Ascending aorta (tissue), 2 donors: ENCODE measurements around the gene RBM17. TPM values are rescaled to one million over a fixed set of nuclear protein-coding genes. Genes with fewer than 3 reads are reported as not detected.

Experiments
- DNase-seq, 2 donors: peaks; one replicate each; pipeline ENCODE4 v3.0.0-alpha.2; 2019; ENCODE audit warnings: low spot score in 2 of 2
- H3K27ac ChIP-seq, 2 donors: fragments of 200-600 bp; sonication (generic); one replicate each; pipeline ENCODE4 v1.5.1; 2016 to 2017; ENCODE audit warnings: mild to moderate bottlenecking in 1 of 2
- H3K27me3 ChIP-seq: fragments of 200-600 bp; sonication (generic); one replicate; pipeline ENCODE4 v1.5.1; 2017
- H3K36me3 ChIP-seq, 2 donors: fragments of 200-600 bp; sonication (generic); one replicate each; pipeline ENCODE4 v1.5.1; 2016
- H3K4me1 ChIP-seq, 2 donors: fragments of 200-600 bp; sonication (generic); one replicate each; pipeline ENCODE4 v1.5.1; 2016 to 2017; ENCODE audit warnings: mild to moderate bottlenecking in 1 of 2
- H3K4me3 ChIP-seq, 2 donors: fragments of 200-600 bp; sonication (generic); one replicate each; pipeline ENCODE4 v1.5.1; 2016 to 2017; ENCODE audit warnings: mild to moderate bottlenecking in 1 of 2
- H3K9me3 ChIP-seq, 2 donors: fragments of 200-600 bp; sonication (generic); one replicate each; pipeline ENCODE4 v1.5.1; 2016
- intact Hi-C: fragments of 100-400 bp; cut with DNase I; formaldehyde crosslinking; loops from one replicate; pipeline ENCODE4 v1.15.1; 2023
- total RNA-seq: library from RNA; depleted of rRNA; stranded (reverse); fragments of >200 nt; gene quantifications from one replicate; pipeline ENCODE4 v1.1.0, GENCODE V29; 2016
- TF ChIP-seq, protein P1 (sequence below), 3 experiments: fragments of 200-600 bp in 2 of 3; fragments of 450-650 bp in 1 of 3; sonication (generic) in 2 of 3; IDR thresholded peaks; one replicate each; pipeline ENCODE4 v1.5.1; 2016 to 2019; ENCODE audit warnings: antibody characterized with exemption in 3 of 3, mild to moderate bottlenecking in 1 of 3, moderate library complexity in 1 of 3

Gene RBM17
- total RNA-seq, 1 donor from 2014 or later: 22.7 TPM

DNA sequence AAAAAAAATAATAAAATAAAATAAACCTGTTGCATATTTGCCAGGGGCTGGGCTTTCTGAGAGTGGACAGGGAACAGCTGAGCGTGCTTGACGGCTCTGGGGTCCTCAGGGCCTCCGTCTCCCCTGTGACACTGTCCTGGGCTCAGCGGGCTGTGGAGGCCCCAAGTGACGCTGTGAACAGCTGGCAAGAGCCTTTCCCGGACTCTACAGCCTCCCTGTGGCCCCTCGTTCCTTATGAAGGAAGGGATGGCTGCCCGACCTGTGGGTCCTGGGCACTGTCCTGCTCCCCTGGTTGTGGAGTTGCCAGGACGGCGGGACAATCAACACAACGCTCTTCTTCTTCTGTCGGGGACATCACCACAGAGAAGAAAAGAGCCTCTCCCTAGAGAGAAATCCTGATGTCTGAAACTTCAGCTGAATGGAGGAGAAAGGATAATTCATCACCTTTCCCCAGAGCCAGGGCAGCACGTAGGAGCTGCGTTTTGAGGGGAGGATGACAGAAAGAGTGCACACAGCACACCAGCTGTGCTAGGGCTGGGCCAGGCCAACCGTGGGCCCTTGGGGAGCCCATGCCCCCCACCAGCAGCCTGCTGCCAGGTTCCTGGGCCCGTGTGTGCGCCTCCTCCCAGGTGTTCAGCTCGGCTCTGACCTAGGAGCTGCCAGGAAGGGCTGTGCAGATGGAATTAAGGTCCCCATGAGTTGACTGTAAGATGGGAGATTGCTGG lies 45.4 kb downstream of the RBM17 start:
- TF ChIP-seq, protein P1, sequence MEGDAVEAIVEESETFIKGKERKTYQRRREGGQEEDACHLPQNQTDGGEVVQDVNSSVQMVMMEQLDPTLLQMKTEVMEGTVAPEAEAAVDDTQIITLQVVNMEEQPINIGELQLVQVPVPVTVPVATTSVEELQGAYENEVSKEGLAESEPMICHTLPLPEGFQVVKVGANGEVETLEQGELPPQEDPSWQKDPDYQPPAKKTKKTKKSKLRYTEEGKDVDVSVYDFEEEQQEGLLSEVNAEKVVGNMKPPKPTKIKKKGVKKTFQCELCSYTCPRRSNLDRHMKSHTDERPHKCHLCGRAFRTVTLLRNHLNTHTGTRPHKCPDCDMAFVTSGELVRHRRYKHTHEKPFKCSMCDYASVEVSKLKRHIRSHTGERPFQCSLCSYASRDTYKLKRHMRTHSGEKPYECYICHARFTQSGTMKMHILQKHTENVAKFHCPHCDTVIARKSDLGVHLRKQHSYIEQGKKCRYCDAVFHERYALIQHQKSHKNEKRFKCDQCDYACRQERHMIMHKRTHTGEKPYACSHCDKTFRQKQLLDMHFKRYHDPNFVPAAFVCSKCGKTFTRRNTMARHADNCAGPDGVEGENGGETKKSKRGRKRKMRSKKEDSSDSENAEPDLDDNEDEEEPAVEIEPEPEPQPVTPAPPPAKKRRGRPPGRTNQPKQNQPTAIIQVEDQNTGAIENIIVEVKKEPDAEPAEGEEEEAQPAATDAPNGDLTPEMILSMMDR (IDR thresholded peaks at IDR 0.05): no peak
- intact Hi-C loops: no loop called here
- Histone ChIP-seq H3K4me1 (no peaks in the 10 kb centered on the region), H3K4me3 (no peak overlapping the region), H3K9me3 (no peaks in the 10 kb centered on the region), H3K27me3 (no peaks in the 10 kb centered on the region), H3K36me3 (no peaks in the 10 kb centered on the region), H3K27ac (no peak overlapping the region)
- no peak for DNase-seq

DNA sequence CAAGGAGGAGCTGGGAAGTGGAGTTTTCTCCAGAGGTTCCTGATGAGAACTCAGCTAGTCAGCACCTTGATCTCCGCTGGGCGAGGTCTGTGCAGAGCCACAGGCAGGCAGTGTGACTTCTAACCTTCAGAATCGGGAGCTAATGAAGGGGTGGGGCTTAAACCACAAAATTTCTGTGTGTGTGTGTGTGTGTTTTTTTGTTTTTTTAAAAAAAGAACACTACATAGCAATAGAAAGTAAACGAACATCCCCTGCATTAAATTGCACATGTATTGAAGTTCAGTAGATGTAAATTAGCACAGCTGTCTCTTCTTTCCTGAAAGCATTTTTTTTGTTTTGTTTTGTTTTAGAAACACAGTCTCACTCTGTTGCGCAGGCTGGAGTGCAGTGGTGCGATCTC lies 46.2 kb downstream of the RBM17 start:
- TF ChIP-seq, protein P1 (IDR thresholded peaks at IDR 0.05): no peak
- intact Hi-C loops: no loop called here
- H3K27me3 ChIP-seq: no peaks in the 10 kb centered on the region

DNA sequence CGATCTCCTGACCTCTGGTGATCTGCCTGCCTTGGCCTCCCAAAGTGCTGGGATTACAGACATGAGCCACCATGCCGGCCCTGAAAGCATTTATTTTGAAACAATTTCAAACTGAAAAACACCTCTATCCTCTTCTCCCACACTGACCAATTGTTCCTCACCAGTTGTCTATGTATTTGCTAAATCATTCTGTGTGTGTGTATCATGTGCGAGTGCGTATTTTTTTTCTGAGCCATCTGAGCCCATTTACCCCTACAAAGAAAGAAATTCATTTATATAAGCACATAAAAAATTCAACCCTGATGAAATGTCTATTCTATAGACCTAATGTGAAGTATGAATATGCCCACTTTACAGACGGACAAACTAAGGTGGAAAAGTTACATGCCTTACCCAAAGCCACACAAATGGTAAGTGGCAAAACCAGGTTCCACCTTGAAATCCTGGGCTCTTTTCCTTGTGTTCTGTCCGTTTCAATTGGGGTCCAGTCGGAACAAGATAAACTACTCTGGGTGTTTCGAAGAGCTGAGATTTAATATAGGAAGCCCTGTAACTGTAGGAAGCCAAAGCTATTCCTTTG lies 46.8 kb downstream of the RBM17 start:
- Histone ChIP-seq H3K27me3 (no peaks in the 10 kb centered on the region), H3K4me3 (no peak overlapping the region), H3K4me1 (no peaks in the 10 kb centered on the region), H3K36me3 (no peaks in the 10 kb centered on the region), H3K9me3 (no peaks in the 10 kb centered on the region), H3K27ac (no peak overlapping the region)
- TF ChIP-seq, protein P1 (IDR thresholded peaks at IDR 0.05): no peak
- intact Hi-C loops: no loop called here
- no peak for DNase-seq

More for the DNA sequence above, 46.2 kb downstream of the RBM17 start:
- Histone ChIP-seq H3K9me3 (no peaks in the 10 kb centered on the region), H3K36me3 (no peaks in the 10 kb centered on the region), H3K27ac (no peak overlapping the region), H3K4me3 (no peak overlapping the region), H3K4me1 (no peaks in the 10 kb centered on the region)
- DNase-seq: no peak

DNA sequence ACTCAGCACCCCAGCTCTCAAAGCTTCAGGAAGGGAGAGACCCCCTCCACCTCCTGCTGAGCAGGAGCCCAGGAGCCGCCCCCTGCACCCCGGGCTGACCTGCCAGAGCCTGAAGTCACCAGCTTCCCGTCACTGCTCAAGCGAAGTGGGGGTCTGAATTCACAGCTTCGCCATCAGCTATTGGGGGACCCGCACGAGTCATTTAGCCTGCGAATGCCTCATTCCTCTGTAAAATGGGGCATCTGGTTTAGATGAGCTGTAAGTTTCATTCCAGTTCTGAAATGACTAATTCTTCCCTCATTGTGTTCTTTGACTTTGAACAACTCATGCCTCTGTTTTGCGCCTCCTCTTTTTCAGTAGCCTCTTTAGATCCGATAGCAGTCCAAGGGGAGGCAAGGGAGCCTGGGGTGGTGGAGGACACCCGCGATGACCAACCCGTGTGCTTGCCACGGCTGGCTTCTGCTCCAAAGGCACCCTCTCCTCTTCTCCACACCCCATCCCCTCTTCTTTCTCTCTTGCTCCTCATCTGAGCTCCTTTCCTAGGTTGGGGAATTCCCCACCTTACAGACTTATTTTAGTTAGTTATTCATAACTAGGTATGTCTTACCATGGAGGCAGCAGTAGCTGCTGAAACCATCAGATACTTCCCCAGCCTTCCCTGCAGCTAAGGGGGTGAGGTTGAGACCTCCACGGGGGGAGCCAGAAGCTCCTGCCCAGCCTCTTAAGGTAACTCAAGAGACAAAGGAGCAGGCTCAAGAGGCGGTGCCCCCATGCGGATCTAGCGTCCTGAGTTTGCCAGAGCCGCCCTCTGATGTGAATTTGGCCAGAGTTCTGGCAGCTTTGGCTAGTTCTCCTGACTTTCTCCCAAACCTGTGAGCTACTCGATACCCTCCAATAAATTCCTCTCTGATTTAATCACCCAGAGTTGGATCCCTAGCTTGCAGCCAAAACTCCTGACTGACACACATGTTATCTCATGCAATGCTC lies 47.7 kb downstream of the RBM17 start:
- no peaks in the 10 kb centered on the region for H3K9me3 ChIP-seq
- intact Hi-C loops: no loop called here
- H3K27ac ChIP-seq: no peak overlapping the region
- H3K27me3 ChIP-seq: no peaks in the 10 kb centered on the region
- TF ChIP-seq, protein P1 (IDR thresholded peaks at IDR 0.05): no peak
- no peak for DNase-seq
- H3K36me3 ChIP-seq: no peaks in the 10 kb centered on the region
- H3K4me1 ChIP-seq: no peaks in the 10 kb centered on the region
- no peak overlapping the region for H3K4me3 ChIP-seq

DNA sequence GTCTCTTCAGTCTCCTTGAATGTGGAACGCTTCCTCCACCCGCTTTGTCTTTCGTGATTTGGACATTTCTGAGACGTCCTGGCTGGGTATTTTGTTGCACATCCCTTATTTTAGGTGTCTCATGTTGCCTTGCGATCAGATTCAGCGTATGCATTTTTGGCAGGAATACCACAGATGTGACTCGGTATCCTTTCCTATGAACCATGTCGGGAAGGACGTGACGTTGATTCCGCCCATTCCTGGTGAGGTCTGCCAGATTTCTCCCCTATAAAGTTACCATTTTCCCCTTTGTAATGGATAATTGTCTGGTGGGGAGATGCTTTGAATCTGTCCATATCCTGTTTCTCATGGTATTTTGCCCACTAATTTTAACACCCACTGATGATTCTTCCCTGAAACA lies 49.6 kb downstream of the RBM17 start:
- Histone ChIP-seq H3K27ac (no peak overlapping the region), H3K4me1 (no peaks in the 10 kb centered on the region), H3K36me3 (no peaks in the 10 kb centered on the region), H3K27me3 (no peaks in the 10 kb centered on the region), H3K9me3 (no peaks in the 10 kb centered on the region), H3K4me3 (no peak overlapping the region)
- DNase-seq: no peak
- TF ChIP-seq, protein P1 (IDR thresholded peaks at IDR 0.05): no peak
- intact Hi-C loops: no loop called here
